ENCODE data around the gene ZNF784.

The ZNF784 gene

GRCh38 chr19:55647732-55648584, 23.6 kb upstream of the ZNF784 start, which contains the start of gene CCDC106:
Gene CCDC106 (plus strand): TSS chr19:55648212. CDS start chr19:55649047, 835 bp downstream.
- Histone ChIP-seq H3K4me1 (ENCODE audit: control insufficient read depth, insufficient read depth, low read length) (no peaks in the 10 kb centered on the region), H3K9me3 (ENCODE audit: control insufficient read depth, insufficient read depth, low read length) (no peaks in the 10 kb centered on the region), H3K9ac (ENCODE audit: low read depth, low read length) (peak within 1 kb of the TSS; percentile 85), H3K27me3 (ENCODE audit: control insufficient read depth, insufficient read depth, low read length) (no peaks in the 10 kb centered on the region), H3K4me3 (ENCODE audit: low read depth, low read length) (peak within 1 kb of the TSS; percentile 76), H3K36me3 (ENCODE audit: control insufficient read depth, insufficient read depth, low read length) (peaks cover 13% of the 10 kb centered on the region)

GRCh38 chr19:55646889-55647731, 22.7 kb upstream of the ZNF784 start:
- H3K27me3 ChIP-seq (ENCODE audit: control insufficient read depth, insufficient read depth, low read length) = no peaks in the 10 kb centered on the region
- peak overlapping the region; percentile 85 for H3K9ac ChIP-seq (ENCODE audit: low read depth, low read length)
- H3K4me1 ChIP-seq (ENCODE audit: control insufficient read depth, insufficient read depth, low read length) = no peaks in the 10 kb centered on the region
- no peaks in the 10 kb centered on the region for H3K9me3 ChIP-seq (ENCODE audit: control insufficient read depth, insufficient read depth, low read length)
- H3K36me3 ChIP-seq (ENCODE audit: control insufficient read depth, insufficient read depth, low read length) = peaks cover 13% of the 10 kb centered on the region
- H3K4me3 ChIP-seq (ENCODE audit: low read depth, low read length) = peak overlapping the region; percentile 76

GRCh38 chr19:55645512-55645881, 21.1 kb upstream of the ZNF784 start:
- no peaks in the 10 kb centered on the region for H3K4me1 ChIP-seq (ENCODE audit: control insufficient read depth, insufficient read depth, low read length)
- H3K9ac ChIP-seq (ENCODE audit: low read depth, low read length) = no peak overlapping the region
- H3K27me3 ChIP-seq (ENCODE audit: control insufficient read depth, insufficient read depth, low read length) = no peaks in the 10 kb centered on the region
- no peak overlapping the region for H3K4me3 ChIP-seq (ENCODE audit: low read depth, low read length)
- H3K9me3 ChIP-seq (ENCODE audit: control insufficient read depth, insufficient read depth, low read length) = no peaks in the 10 kb centered on the region
- H3K36me3 ChIP-seq (ENCODE audit: control insufficient read depth, insufficient read depth, low read length) = peaks cover 13% of the 10 kb centered on the region

GRCh38 chr19:55644842-55645511, 20.6 kb upstream of the ZNF784 start:
- no peaks in the 10 kb centered on the region for H3K4me1 ChIP-seq (ENCODE audit: control insufficient read depth, insufficient read depth, low read length)
- no peak overlapping the region for H3K9ac ChIP-seq (ENCODE audit: low read depth, low read length)
- no peaks in the 10 kb centered on the region for H3K9me3 ChIP-seq (ENCODE audit: control insufficient read depth, insufficient read depth, low read length)
- no peaks in the 10 kb centered on the region for H3K27me3 ChIP-seq (ENCODE audit: control insufficient read depth, insufficient read depth, low read length)
- H3K4me3 ChIP-seq (ENCODE audit: low read depth, low read length) = peak overlapping the region; percentile 85
- peaks cover 13% of the 10 kb centered on the region for H3K36me3 ChIP-seq (ENCODE audit: control insufficient read depth, insufficient read depth, low read length)

GRCh38 chr19:55644191-55644833, 19.9 kb upstream of the ZNF784 start:
- Histone ChIP-seq H3K27me3 (ENCODE audit: control insufficient read depth, insufficient read depth, low read length) (no peaks in the 10 kb centered on the region), H3K9me3 (ENCODE audit: control insufficient read depth, insufficient read depth, low read length) (no peaks in the 10 kb centered on the region), H3K4me1 (ENCODE audit: control insufficient read depth, insufficient read depth, low read length) (no peaks in the 10 kb centered on the region), H3K9ac (ENCODE audit: low read depth, low read length) (peak overlapping the region; percentile 95), H3K36me3 (ENCODE audit: control insufficient read depth, insufficient read depth, low read length) (peaks cover 13% of the 10 kb centered on the region), H3K4me3 (ENCODE audit: low read depth, low read length) (peak overlapping the region; percentile 85)

- Histone ChIP-seq H3K4me1 (ENCODE audit: control insufficient read depth, insufficient read depth, low read length) (no peaks in the 10 kb centered on the region), H3K27me3 (ENCODE audit: control insufficient read depth, insufficient read depth, low read length) (no peaks in the 10 kb centered on the region), H3K9ac (ENCODE audit: low read depth, low read length) (peak overlapping the region; percentile 95), H3K36me3 (ENCODE audit: control insufficient read depth, insufficient read depth, low read length) (peaks cover 13% of the 10 kb centered on the region), H3K9me3 (ENCODE audit: control insufficient read depth, insufficient read depth, low read length) (no peaks in the 10 kb centered on the region), H3K4me3 (ENCODE audit: low read depth, low read length) (peak overlapping the region; percentile 85)
Measured at GRCh38 chr19:55643887-55644176, 19.5 kb upstream of the ZNF784 start.

GRCh38 chr19:55643003-55643886, 18.9 kb upstream of the ZNF784 start, which contains the start of gene ZNF581:
Gene ZNF581 (plus strand): TSS chr19:55643649. CDS start chr19:55644572, 923 bp downstream.
- Histone ChIP-seq H3K9ac (ENCODE audit: low read depth, low read length) (peak within 1 kb of the TSS; percentile 95), H3K27me3 (ENCODE audit: control insufficient read depth, insufficient read depth, low read length) (no peaks in the 10 kb centered on the region), H3K36me3 (ENCODE audit: control insufficient read depth, insufficient read depth, low read length) (peaks cover 13% of the 10 kb centered on the region), H3K9me3 (ENCODE audit: control insufficient read depth, insufficient read depth, low read length) (no peaks in the 10 kb centered on the region), H3K4me3 (ENCODE audit: low read depth, low read length) (peak within 1 kb of the TSS; percentile 85), H3K4me1 (ENCODE audit: control insufficient read depth, insufficient read depth, low read length) (no peaks in the 10 kb centered on the region)

GRCh38 chr19:55642153-55643002, 18.0 kb upstream of the ZNF784 start:
- Histone ChIP-seq H3K27me3 (ENCODE audit: control insufficient read depth, insufficient read depth, low read length) (no peaks in the 10 kb centered on the region), H3K4me1 (ENCODE audit: control insufficient read depth, insufficient read depth, low read length) (no peaks in the 10 kb centered on the region), H3K9ac (ENCODE audit: low read depth, low read length) (peak overlapping the region; percentile 56), H3K36me3 (ENCODE audit: control insufficient read depth, insufficient read depth, low read length) (peaks cover 13% of the 10 kb centered on the region), H3K4me3 (ENCODE audit: low read depth, low read length) (peak overlapping the region; percentile 85), H3K9me3 (ENCODE audit: control insufficient read depth, insufficient read depth, low read length) (no peaks in the 10 kb centered on the region)

GRCh38 chr19:55641426-55642152, 17.2 kb upstream of the ZNF784 start:
- Histone ChIP-seq H3K4me1 (ENCODE audit: control insufficient read depth, insufficient read depth, low read length) (no peaks in the 10 kb centered on the region), H3K36me3 (ENCODE audit: control insufficient read depth, insufficient read depth, low read length) (peaks cover 13% of the 10 kb centered on the region), H3K9ac (ENCODE audit: low read depth, low read length) (peak overlapping the region; percentile 66), H3K27me3 (ENCODE audit: control insufficient read depth, insufficient read depth, low read length) (no peaks in the 10 kb centered on the region), H3K4me3 (ENCODE audit: low read depth, low read length) (peak overlapping the region; percentile 85), H3K9me3 (ENCODE audit: control insufficient read depth, insufficient read depth, low read length) (no peaks in the 10 kb centered on the region)

All from iPS-15b (cell line).